GM12878 (cell line): ENCODE data around the gene ZG16B. TPM values are rescaled to one million over a fixed set of nuclear protein-coding genes. Genes with fewer than 3 reads are reported as not detected.

ENCODE experiments used
- ATAC-seq: fragments of 200-7000 bp; cut with Tn5 transposase; 3 replicates; pipeline ENCODE4 v1.9.1; 2020; ENCODE audit warnings: mild to moderate bottlenecking, moderate library complexity
- BruUV-seq: library from RNA; stranded (reverse); fragments of 400-500 nt; replicated peaks from 2 replicates; lab custom pipeline; 2021; lab: Mats Ljungman, UMichigan
- CTCF ChIA-PET: fragments of 300-600 bp; sonication (Branson Sonifier 250); formaldehyde crosslinking; extraction: SDS; loops from one replicate; lab custom pipeline; 2021; ENCODE audit warnings: inconsistent platforms; lab: Yijun Ruan, JAX
- POLR2A ChIA-PET: fragments of 350-600 bp; formaldehyde crosslinking; extraction: SDS; loops from one replicate; lab custom pipeline; 2021; ENCODE audit warnings: inconsistent platforms; lab: Charles Lee
- RAD21 ChIA-PET: fragments of 300-600 bp; sonication (Branson Sonifier 250); formaldehyde crosslinking; loops from one replicate; lab custom pipeline; 2023; ENCODE audit warnings: antibody characterized with exemption; ENCODE audit not compliant: unreplicated experiment; lab: Charles Lee
- SMC1A ChIA-PET: fragments of 300-600 bp; sonication (Branson Sonifier 250); formaldehyde crosslinking; loops from one replicate; lab custom pipeline; 2023; ENCODE audit not compliant: unreplicated experiment, uncharacterized antibody; lab: Charles Lee
- DNase-seq: peaks from one replicate; pipeline ENCODE4 v3.0.0-alpha.2; 2011; ENCODE audit warnings: low read depth, low spot score
- FAIRE-seq: peaks from 3 replicates; lab custom pipeline; 2011; peaks lifted over from hg19 to GRCh38; lab: Jason Lieb, UNC
- H2AFZ ChIP-seq: 2 replicates; pipeline ENCODE4 v1.6.0; 2011; ENCODE audit warnings: low read depth, low read length, control low read depth; ENCODE audit not compliant: control insufficient read depth
- H3K27ac ChIP-seq: 2 replicates; pipeline ENCODE4 v1.5.1; 2011; ENCODE audit warnings: control low read depth; ENCODE audit not compliant: control insufficient read depth, insufficient read depth
- H3K27me3 ChIP-seq, 2 experiments: replicated peaks in 1 of 2; 2 replicates each; pipeline versions ENCODE4 v1.6.0 to v1.6.1; 2011; ENCODE audit warnings: low read length in 1 of 2; ENCODE audit not compliant: control insufficient read depth in 2 of 2, insufficient read depth in 2 of 2
- H3K36me3 ChIP-seq, 2 experiments: 2 replicates each; pipeline ENCODE4 v1.5.1; 2011; ENCODE audit warnings: low read length in 1 of 2; ENCODE audit not compliant: control insufficient read depth in 2 of 2, insufficient read depth in 2 of 2
- H3K4me1 ChIP-seq: 2 replicates; pipeline ENCODE4 v1.6.1; 2011; ENCODE audit warnings: mild to moderate bottlenecking, low read length, moderate library complexity, mixed read lengths; ENCODE audit not compliant: control insufficient read depth, insufficient read depth
- H3K4me2 ChIP-seq: 2 replicates; pipeline ENCODE4 v1.6.0; 2011; ENCODE audit warnings: control low read depth; ENCODE audit not compliant: control insufficient read depth, insufficient read depth
- H3K4me3 ChIP-seq: fragments of 200-600 bp; sonication (generic); 2 replicates; pipeline ENCODE4 v1.5.1; 2016
- H3K79me2 ChIP-seq: 2 replicates; pipeline ENCODE4 v1.6.0; 2011; ENCODE audit warnings: low read length; ENCODE audit not compliant: control insufficient read depth, insufficient read depth
- H3K9ac ChIP-seq: 2 replicates; pipeline ENCODE4 v1.8.0; 2011; ENCODE audit warnings: low read length, control low read depth, mixed read lengths; ENCODE audit not compliant: control insufficient read depth, insufficient read depth
- H3K9me3 ChIP-seq: replicated peaks from 3 replicates; pipeline ENCODE4 v1.5.1; 2011; ENCODE audit warnings: mild to moderate bottlenecking, low read length; ENCODE audit not compliant: control insufficient read depth, insufficient read depth
- H4K20me1 ChIP-seq: 2 replicates; pipeline ENCODE4 v1.6.0; 2011; ENCODE audit not compliant: control insufficient read depth, insufficient read depth
- BHLHE40 ChIP-seq, 2 experiments: fragments of 450-650 bp in 1 of 2; IDR thresholded peaks; 2 replicates each; pipeline ENCODE4 v1.6.1; 2011 to 2017; ENCODE audit warnings: low read depth in 2 of 2, borderline replicate concordance in 1 of 2, improper control_type of control experiment in 1 of 2, low read length in 1 of 2, mild to moderate bottlenecking in 1 of 2
- BRCA1 ChIP-seq: IDR thresholded peaks from 2 replicates; pipeline ENCODE4 v1.6.1; 2011; ENCODE audit warnings: low read depth, low read length, improper control_type of control experiment
- MLLT1 ChIP-seq: fragments of 450-650 bp; IDR thresholded peaks from 2 replicates; pipeline ENCODE4 v1.6.1; 2016; ENCODE audit warnings: mild to moderate bottlenecking
- MTA2 ChIP-seq: fragments of 450-650 bp; IDR thresholded peaks from 2 replicates; pipeline ENCODE4 v1.6.1; 2016; ENCODE audit warnings: low read depth, mild to moderate bottlenecking, moderate library complexity
- NFYA ChIP-seq: IDR thresholded peaks from 2 replicates; pipeline ENCODE4 v1.6.1; 2011; ENCODE audit warnings: low read depth, mild to moderate bottlenecking, low read length, improper control_type of control experiment, borderline replicate concordance
- NR2F1 ChIP-seq: fragments of 450-650 bp; conservative IDR thresholded peaks from 2 replicates; pipeline ENCODE4 v1.6.1; 2017; ENCODE audit warnings: mild to moderate bottlenecking
- PML ChIP-seq: IDR thresholded peaks from 2 replicates; pipeline ENCODE4 v1.6.1; 2012; ENCODE audit warnings: low read length, inconsistent platforms
- RAD21 ChIP-seq: IDR thresholded peaks from 2 replicates; pipeline ENCODE4 v1.6.1; 2011; ENCODE audit warnings: mild to moderate bottlenecking, low read depth, low read length, moderate library complexity; ENCODE audit not compliant: insufficient read depth
- RELB ChIP-seq: fragments of 450-650 bp; IDR thresholded peaks from 2 replicates; pipeline ENCODE4 v1.6.1; 2017; ENCODE audit warnings: low read depth, mild to moderate bottlenecking, moderate library complexity
- SIN3A ChIP-seq: IDR thresholded peaks from 2 replicates; pipeline ENCODE4 v1.6.1; 2012; ENCODE audit warnings: low read depth, low read length, improper control_type of control experiment
- WRNIP1 ChIP-seq: IDR thresholded peaks from 2 replicates; pipeline ENCODE4 v1.6.1; 2011; ENCODE audit warnings: low read depth, low read length, improper control_type of control experiment, borderline replicate concordance
- ZBED1 ChIP-seq: IDR thresholded peaks from 2 replicates; pipeline ENCODE4 v1.6.1; 2016; ENCODE audit warnings: borderline replicate concordance
- ZNF592 ChIP-seq: fragments of 450-650 bp; IDR thresholded peaks from 2 replicates; pipeline ENCODE4 v1.6.1; 2017; ENCODE audit warnings: mild to moderate bottlenecking, moderate library complexity
- WGBS: methylation state at CpG from one replicate; pipeline ENCODE4 v1.1.6; 2016; ENCODE audit warnings: low lambda C conversion rate; ENCODE audit not compliant: insufficient replicate concordance, insufficient coverage; ENCODE audit errors: missing lambda C conversion rate; 5-methylcytosine and 5-hydroxymethylcytosine counted together
- in situ Hi-C: fragments of 300-500 bp; cut with MboI; formaldehyde crosslinking; loops from 9 replicates; pipeline ENCODE4 v1.14.3; 2018; ENCODE audit warnings: mixed read lengths
- intact Hi-C: fragments of 100-400 bp; cut with micrococcal nuclease; formaldehyde crosslinking; loops from one replicate; pipeline ENCODE4 v1.14.2; 2022; ENCODE audit not compliant: unreplicated experiment
- polyA plus RNA-seq, 11 experiments: library from polyadenylated mRNA; depleted of rRNA in 4 of 11; unstranded in 6 of 11; stranded (reverse) in 5 of 11; fragments of >200 nt; fragmentation: Nextera tagmentation in 4 of 11; fragmentation: Illumina TruSeq in 1 of 11; extraction: Ambion mirVana in 4 of 11; extraction: Trizol in 1 of 11; gene quantifications; 1 replicate in 1 of 11; 2 replicates in 10 of 11; pipeline versions ENCODE4 v1.2.1 to v1.2.3, GENCODE V29; 2011 to 2016; ENCODE audit warnings: inconsistent platforms in 2 of 11, missing spikeins in 2 of 11, low read depth in 1 of 11
- total RNA-seq, 4 experiments: library from RNA; depleted of rRNA in 3 of 4; stranded (reverse); fragments of >200 nt in 3 of 4; fragmentation: Illumina TruSeq in 1 of 4; extraction: Trizol in 1 of 4; gene quantifications; 2 replicates each; pipeline versions ENCODE4 v1.2.1 to v1.2.3, GENCODE V29; 2013 to 2021

Gene ZG16B
- total and polyA plus RNA-seq, 10 of the 15 experiments (the other 5 are each of a cell fraction or from before 2014, with no cell fraction given): 1.00 to 11.6 (median 5.8) TPM

- H3K9me3 ChIP-seq: no peaks in the 10 kb centered on the region
- H3K4me1 ChIP-seq: peaks cover 4% of the 10 kb centered on the region; the same call in 1 of the 2 replicates
- TF ChIP-seq RAD21 (no peak), BRCA1 (no peak), WRNIP1 (no peak), ZNF592 (no peak), ZBED1 (no peak), MTA2 (no peak), NR2F1 (no peak), NFYA (no peak), PML (no peak), BHLHE40 (IDR thresholded peaks at IDR 0.05; ENCODE audit: borderline replicate concordance in 1 of 2, low read depth in 2 of 2, low read length in 1 of 2) (no peak), RELB (no peak), MLLT1 (no peak), SIN3A (no peak)
- CTCF ChIA-PET: no interaction called here
- H3K4me2 ChIP-seq: no peak overlapping the region
- H3K36me3 ChIP-seq: no peaks in the 10 kb centered on the region
- H2AFZ ChIP-seq: no peak overlapping the region
- SMC1A ChIA-PET: no interaction called here
- DNase-seq (no peak), ATAC-seq (no peak), FAIRE-seq (no peak)
- H3K4me3 ChIP-seq: no peak overlapping the region
- in situ Hi-C loops (no loop called here), intact Hi-C loops (no loop called here)
- no TSS peak for BruUV-seq
- H3K9ac ChIP-seq: no peak overlapping the region
- H3K79me2 ChIP-seq: no peaks in the 10 kb centered on the region
- WGBS: 49% methylated on average over 19 of the region's 19 CpGs
- POLR2A ChIA-PET: no interaction called here
- no peaks in the 10 kb centered on the region for H3K27me3 ChIP-seq
- H3K27ac ChIP-seq: no peak overlapping the region
- RAD21 ChIA-PET: no interaction called here
- H4K20me1 ChIP-seq: no peaks in the 10 kb centered on the region
Measured at GRCh38 chr16:2826591-2827373, 3.3 kb upstream of the ZG16B start.
